ENCODE results near the gene SLC17A4.

SLC17A4 gene, protein sequence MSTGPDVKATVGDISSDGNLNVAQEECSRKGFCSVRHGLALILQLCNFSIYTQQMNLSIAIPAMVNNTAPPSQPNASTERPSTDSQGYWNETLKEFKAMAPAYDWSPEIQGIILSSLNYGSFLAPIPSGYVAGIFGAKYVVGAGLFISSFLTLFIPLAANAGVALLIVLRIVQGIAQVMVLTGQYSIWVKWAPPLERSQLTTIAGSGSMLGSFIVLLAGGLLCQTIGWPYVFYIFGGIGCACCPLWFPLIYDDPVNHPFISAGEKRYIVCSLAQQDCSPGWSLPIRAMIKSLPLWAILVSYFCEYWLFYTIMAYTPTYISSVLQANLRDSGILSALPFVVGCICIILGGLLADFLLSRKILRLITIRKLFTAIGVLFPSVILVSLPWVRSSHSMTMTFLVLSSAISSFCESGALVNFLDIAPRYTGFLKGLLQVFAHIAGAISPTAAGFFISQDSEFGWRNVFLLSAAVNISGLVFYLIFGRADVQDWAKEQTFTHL

DNA sequence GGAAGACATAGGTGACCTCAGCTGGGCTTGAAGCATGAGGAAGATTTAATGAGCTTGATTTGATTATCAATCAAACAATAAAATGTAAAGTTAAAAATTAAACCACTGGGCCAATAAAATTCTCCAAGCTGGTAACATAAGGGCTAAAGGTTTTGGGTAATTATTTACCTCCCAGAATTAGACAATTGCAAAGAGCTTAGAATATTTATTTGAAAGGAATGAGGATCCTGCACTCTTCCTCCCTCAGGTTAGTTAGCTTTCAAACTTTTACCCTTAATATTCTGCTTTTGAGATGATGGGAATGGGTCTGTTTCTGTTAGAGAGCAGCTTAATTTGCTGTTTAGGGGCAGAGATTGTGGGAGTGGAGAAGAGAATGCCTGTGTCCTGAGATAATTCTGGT, at the start of gene SLC17A4:
Gene SLC17A4, plus strand, starts transcription at position 208 of the 400 bp plus-strand sequence. CDS start 7,221 bp downstream, outside the sequence.
- no peak for DNase-seq (ENCODE audit: low read depth, low spot score)
- H3K27ac ChIP-seq, result no peak within 1 kb of the TSS

GRCh38 chr6:25706314-25707014, 48.1 kb upstream of the SLC17A4 start:
- H3K27ac ChIP-seq, result no peak overlapping the region
- DNase-seq (ENCODE audit: low read depth, low spot score), result no peak

DNA sequence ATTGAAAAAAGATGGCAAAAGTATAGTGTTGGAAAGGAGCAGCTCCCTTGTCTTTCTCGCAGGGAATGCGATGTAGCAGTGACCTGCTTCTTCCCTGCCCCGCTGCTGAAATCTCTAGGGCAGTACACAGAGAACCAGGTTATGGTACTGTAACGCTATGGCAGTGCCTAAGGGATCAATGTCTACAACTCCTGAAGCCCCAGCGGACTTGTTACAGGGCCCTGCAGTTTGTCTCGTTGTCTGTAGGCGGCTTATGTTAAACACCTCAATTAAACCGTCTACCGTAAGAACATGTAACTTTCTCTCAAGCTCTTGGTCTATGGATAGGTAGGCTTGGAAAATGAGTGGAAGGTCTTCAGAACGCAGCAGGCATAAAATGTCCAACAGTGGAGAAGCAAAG, 44.8 kb upstream of the SLC17A4 start:
- no peak overlapping the region for H3K27ac ChIP-seq
- no peak for DNase-seq (ENCODE audit: low read depth, low spot score)

DNA sequence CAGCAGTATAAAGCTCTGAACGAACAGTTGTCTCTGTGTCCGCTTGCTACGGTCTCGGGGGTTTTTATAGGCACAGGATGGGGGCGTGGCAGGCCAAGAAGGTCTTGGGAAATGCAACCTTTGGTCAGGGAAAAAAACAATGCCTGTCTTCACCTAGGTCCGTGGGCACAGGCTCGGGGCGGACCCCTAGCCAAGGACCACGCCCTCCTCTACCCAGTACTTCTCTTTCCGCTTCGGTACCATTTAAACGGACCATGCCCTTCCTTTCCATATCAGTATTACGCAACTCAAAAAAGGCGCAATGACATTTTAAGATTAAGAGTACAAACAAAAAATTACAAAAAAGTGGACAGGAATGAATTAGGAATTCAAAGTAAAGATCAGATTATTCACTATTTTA, 44.3 kb upstream of the SLC17A4 start:
- no peak overlapping the region for H3K27ac ChIP-seq
- no peak for DNase-seq (ENCODE audit: low read depth, low spot score)

- DNase-seq (ENCODE audit: low read depth, low spot score), result no peak
- H3K27ac ChIP-seq, result no peak overlapping the region
Measured at GRCh38 chr6:25713824-25714223, 40.7 kb upstream of the SLC17A4 start.

- no peak for DNase-seq (ENCODE audit: low read depth, low spot score)
- H3K27ac ChIP-seq, result no peak overlapping the region
Measured at GRCh38 chr6:25714765-25715164, 39.8 kb upstream of the SLC17A4 start.

DNA sequence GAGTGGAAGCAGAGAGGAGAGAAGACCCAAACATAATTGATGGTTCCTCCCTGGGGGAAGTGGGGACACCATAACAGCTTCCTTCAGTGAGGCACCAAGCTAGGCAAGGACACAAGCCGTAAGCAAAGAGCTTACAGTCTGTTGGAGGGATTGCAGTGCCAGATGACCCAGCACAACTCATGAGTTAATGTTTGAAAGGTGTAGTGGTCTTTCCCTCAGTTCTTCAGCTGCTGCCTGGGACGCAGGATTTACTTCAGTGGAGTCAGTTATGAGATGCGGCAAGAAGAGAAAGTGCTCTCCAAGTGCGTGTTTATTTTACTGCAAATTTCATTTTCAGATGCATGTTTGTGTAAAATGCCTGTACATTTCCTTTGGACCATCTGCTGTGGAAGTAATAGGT, 38.7 kb upstream of the SLC17A4 start:
- H3K27ac ChIP-seq, result no peak overlapping the region
- DNase-seq (ENCODE audit: low read depth, low spot score), result no peak

- no peak for DNase-seq (ENCODE audit: low read depth, low spot score)
Measured at GRCh38 chr6:25717866-25718740, 36.4 kb upstream of the SLC17A4 start.

GRCh38 chr6:25726122-25726911, 28.2 kb upstream of the SLC17A4 start:
- H3K27ac ChIP-seq, result no peak overlapping the region
- no peak for DNase-seq (ENCODE audit: low read depth, low spot score)

More at GRCh38 chr6:25717866-25718740, 36.4 kb upstream of the SLC17A4 start:
- no peak overlapping the region for H3K27ac ChIP-seq

GRCh38 chr6:25727028-25727427, 27.5 kb upstream of the SLC17A4 start:
- no peak for DNase-seq (ENCODE audit: low read depth, low spot score)
- H3K27ac ChIP-seq, result no peak overlapping the region

GRCh38 chr6:25730907-25731306, 23.6 kb upstream of the SLC17A4 start:
- H3K27ac ChIP-seq, result no peak overlapping the region
- no peak for DNase-seq (ENCODE audit: low read depth, low spot score)

DNA sequence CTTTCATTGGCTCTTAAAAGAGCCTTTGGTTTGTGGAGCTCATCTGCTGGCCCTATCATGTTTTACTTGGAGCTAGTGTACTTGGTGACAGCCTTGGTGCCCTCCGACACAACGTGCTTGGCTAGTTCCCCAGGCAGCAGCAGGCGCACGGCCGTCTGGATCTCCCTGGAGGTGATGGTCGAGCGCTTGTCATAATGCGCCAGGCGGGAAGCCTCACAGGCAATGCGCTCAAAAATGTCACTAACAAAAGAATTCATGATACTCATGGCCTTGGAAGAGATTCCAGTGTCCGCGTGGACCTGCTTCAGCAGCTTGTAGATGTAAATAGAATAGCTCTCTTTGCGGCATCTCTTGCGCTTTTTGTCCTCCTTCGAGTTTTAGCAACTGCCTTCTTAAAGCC, 22.8 kb upstream of the SLC17A4 start:
- no peak overlapping the region for H3K27ac ChIP-seq
- DNase-seq (ENCODE audit: low read depth, low spot score), result no peak

GRCh38 chr6:25732468-25733198, 21.9 kb upstream of the SLC17A4 start:
- no peak for DNase-seq (ENCODE audit: low read depth, low spot score)
- H3K27ac ChIP-seq, result no peak overlapping the region

DNA sequence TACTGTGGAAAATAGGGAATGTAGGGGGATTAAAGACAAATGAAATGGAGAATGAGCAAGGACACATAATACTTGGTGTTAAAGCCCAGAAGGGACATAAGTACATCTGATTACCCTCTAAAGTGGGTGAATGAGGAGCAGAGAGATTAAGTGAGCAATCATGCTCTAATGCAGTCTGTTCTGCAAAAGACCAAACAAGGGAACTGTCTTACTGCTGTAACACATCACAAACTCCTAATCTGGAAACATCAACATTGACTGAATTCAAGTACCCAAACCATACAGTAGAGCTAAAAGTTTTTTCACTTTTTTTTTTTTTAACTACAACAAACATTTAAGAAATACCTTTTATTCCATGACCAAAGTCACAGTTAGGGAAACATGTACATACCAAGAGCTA, 19.3 kb upstream of the SLC17A4 start:
- no peak for DNase-seq (ENCODE audit: low read depth, low spot score)
- no peak overlapping the region for H3K27ac ChIP-seq

DNA sequence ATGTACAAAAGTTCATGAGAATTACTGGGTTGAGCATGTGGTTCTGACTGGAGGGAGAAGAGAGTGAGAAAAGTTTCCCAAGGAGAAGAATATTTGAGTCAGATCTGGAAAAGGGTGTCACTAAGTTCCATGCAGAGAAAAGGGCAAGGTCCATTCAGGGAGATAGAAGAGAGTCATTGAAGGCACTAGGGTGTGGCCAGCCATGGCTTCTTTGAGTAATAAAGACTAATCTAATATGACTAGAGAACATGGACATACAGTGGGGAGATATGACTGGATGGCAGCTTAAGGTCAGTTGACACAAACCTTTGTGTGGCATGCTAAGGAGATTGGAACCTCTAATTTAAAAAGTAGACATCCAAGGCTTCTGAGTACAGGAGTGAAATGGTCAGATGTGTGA, 10.7 kb upstream of the SLC17A4 start:
- H3K27ac ChIP-seq, result no peak overlapping the region
- DNase-seq (ENCODE audit: low read depth, low spot score), result no peak

- no peak overlapping the region for H3K27ac ChIP-seq
- DNase-seq (ENCODE audit: low read depth, low spot score), result no peak
Measured at GRCh38 chr6:25745836-25746235, 8.7 kb upstream of the SLC17A4 start.

- no peak overlapping the region for H3K27ac ChIP-seq
- DNase-seq (ENCODE audit: low read depth, low spot score), result no peak
Measured at GRCh38 chr6:25746968-25747367, 7.6 kb upstream of the SLC17A4 start.

DNA sequence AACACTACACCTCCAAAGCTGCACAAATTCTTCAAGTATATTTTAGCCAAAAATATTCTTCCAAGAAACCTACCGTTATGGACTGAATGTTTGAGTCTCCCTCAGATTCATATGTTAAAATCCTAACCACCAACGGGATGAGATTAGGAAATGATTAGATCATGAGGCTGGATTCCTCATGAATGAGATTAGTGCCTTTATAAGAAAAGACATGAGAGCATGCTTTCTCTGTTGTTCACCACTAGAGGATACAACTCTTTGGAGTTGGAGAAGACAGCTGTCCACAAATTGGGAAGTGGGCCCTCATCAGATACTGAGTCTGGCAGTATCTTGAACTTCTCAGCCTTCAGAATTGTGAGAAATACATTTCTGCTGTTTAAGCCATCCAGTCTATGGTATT, 7.1 kb upstream of the SLC17A4 start:
- no peak for DNase-seq (ENCODE audit: low read depth, low spot score)
- H3K27ac ChIP-seq, result no peak overlapping the region

GRCh38 chr6:25748049-25748448, 6.5 kb upstream of the SLC17A4 start:
- no peak for DNase-seq (ENCODE audit: low read depth, low spot score)
- H3K27ac ChIP-seq, result no peak overlapping the region

Data from epithelial cell of prostate (primary cell).